Measurements from ENCODE around the gene ZNF662.

Gene ZNF662

DNA sequence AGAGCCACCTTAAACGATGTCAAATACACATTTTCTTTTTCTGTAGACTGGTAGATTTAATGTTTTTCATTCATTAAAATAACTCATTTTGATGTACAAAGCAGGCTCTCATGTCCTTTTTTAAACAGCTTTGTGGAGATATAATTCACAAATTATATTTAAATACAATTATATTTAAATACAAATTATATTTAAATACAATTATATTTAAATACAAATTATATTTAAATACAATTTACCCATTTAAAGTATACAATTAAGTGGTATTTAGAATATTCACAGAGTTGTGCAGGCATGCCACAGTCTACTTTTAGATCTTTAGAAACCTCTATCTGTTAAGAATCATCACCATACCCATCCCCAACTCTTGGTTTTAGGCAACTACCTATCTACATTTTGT lies 36.8 kb downstream of the ZNF662 start:
- no peak for DNase-seq

DNA sequence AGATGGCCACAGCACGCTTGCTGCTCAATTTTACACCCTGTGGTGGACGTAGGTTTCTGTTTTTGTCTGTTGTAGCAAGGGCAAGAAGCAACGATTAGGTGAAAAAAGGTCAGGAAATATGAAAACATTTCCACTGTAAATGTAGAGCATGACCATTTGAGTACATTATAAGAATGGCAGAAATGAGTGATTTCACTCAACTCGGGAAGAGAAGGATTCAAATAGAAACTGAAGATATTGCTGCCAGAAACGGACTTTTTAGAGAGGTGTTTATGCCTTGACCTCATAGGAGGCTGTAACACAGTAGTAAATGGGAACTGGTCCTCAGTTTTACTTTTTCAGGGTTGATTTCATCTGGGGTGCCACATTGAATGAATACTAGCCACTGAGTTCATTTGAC lies 40.1 kb downstream of the ZNF662 start:
- DNase-seq: no peak

DNA sequence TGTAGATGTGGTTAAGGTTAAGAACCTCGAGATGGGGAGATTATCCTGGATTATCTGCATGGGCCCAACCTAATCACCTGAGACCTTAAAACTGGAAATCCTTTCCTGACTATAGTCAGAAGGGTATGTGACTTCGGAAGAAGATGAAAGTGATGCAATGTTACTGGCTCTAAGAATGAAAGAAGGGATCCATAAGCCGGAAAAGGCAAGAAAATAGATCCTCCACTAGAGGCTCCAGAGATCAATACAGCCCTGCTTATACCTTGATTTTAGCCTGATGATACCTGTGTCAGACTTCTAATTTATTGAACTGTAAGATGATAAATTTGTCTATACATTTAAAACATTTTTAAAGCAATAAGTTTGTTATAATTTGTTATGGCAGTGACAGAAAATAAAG lies 51.6 kb downstream of the ZNF662 start:
- DNase-seq: no peak

DNA sequence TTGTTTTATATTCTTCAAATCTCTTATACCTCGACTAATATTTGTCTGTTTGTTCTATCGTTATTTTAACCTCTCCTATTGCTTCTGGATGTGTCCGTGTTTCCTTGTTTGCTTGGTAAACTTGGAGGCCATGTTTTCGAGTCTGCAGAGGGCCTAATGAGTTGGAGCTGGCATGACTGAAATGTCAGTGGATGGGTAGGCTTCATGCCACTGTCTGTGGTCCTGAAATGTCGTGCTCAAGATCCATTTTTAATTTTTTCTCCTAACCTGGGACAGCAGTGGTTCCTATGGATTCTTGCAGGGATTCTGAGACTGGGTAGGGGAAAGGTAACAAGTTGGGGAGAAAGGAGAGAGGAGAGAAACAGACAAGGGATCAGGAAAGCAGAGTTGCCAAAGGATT lies 54.3 kb downstream of the ZNF662 start:
- no peak for DNase-seq

DNA sequence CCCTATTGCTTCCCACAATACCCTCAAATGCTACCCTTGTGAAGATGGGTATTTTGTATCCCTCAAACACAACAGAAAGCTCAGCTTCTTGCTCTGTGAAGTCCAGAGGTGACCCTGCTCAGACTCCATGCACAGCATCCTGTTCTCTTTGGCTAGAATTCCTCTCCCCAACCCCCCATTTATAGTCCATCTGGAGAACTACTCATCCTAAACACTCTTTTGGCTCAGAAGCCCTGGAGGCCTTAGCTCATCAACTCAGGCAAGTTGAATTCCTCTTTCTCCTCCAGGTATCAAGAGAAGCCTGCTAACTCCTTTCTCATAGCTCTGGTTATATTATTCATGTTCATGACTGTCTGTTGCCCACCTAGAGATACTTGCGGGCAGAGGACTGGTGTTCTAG lies 54.8 kb downstream of the ZNF662 start:
- no peak for DNase-seq

DNA sequence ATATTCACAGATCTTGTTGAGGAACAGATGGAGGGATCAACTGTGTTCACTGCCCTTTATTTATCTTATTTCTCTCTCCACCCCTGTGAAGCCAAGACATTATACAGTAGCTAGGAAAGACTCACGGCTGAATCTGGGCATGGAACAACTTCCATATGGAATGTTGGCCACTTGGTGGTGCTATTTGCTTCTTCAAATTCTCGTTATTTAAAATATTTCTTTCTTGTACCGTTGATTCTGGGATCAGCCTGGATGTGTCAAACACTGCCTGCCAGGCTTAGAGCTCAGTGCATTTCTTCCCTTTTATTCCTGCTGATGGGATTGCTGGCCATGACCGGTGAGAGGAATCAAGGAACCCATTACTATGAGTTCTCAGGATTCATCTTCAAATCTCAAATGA lies 55.7 kb downstream of the ZNF662 start:
- no peak for DNase-seq

DNA sequence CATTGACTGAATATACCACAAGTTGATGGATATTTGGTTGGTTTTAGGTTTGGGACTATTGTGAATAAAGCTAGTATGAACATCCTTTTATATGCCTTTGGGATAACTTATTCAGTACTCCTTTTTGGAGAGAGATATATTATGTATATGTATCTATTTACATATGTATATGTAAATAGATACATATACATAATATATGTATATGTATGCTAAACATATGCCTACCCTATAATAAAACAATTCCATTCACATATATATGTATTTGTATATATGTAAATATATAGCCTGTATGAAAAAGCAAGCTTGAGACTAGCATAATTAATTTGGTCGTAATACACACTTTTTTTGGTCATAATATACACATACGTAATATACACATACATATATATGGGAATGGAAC lies 57.3 kb downstream of the ZNF662 start:
- DNase-seq: no peak

DNA sequence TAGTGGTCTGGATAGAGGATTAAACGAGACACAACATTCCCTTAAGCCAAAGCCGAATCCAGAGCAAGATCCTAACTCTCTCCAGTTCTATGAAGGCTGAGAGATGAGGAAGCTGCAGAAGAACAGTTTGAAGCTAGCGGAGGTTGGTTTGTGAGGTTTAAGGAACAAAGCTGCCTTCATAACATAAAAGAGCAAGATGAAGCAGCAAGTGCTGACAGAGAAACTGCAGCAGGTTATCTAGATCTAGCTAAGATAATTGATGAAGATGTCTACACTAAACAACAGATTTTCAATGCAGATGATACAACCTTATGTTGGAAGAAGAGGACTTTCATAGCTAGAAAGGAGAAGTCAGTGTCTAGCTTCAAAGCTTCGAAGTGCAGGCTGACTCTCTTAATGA lies 58.3 kb downstream of the ZNF662 start:
- no peak for DNase-seq

Data from NCI-H1436 treated with DMSO at 0.1 percent for 48 hours (cell line).